ENCODE results near the gene PRXL2A.
A peak's percentile ranks its signal among the peaks of the same experiment; 100 is the strongest.
"Not testable (repeated sequence)": the region's sequence is repeated elsewhere in the genome, so short reads cannot be mapped to it uniquely, and the experiment has no call there.

PRXL2A gene

DNA sequence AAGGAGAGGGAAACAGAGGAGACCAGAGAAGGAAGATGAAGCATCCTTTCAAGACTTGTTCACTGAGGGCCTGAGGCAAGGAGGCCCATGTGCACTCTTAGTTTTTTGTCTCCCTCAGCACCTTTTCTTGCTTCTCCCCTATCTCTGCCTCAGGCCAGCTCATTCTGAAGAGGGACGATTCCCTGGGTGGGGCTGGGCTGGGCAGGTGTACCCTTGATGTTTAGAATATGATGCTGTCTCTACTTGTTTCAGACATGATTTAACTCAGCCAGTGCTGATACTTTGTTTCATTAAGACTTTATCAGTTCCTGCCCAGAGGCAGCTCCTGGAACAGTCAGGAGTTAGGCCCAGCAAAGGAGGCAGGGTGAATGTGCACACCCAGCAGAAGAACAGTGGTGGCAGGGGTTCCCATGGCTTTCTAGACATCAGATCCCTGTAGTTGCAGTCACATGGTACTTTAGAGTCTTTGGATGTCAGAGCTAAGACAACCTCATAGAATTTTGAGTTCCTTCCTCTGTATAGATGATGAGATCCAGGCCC lies 3.4 kb downstream of the PRXL2A start:
- H3K4me3 ChIP-seq (ENCODE audit: low read length) = no peak overlapping the region
- H3K9ac ChIP-seq (ENCODE audit: low read length) = peak overlapping the region; percentile 8
- DNase-seq (ENCODE audit: low read depth) = no peak
- H3K4me1 ChIP-seq (ENCODE audit: control insufficient read depth, insufficient read depth, low read length) = peaks cover 69% of the 10 kb centered on the region
- no peaks in the 10 kb centered on the region for H3K36me3 ChIP-seq (ENCODE audit: control insufficient read depth, insufficient read depth, low read length, severe bottlenecking)
- no peaks in the 10 kb centered on the region for H3K9me3 ChIP-seq (ENCODE audit: control insufficient read depth, low read length)
- no peaks in the 10 kb centered on the region for H3K27me3 ChIP-seq (replicated peaks; ENCODE audit: control insufficient read depth, insufficient read depth, low read length)

DNA sequence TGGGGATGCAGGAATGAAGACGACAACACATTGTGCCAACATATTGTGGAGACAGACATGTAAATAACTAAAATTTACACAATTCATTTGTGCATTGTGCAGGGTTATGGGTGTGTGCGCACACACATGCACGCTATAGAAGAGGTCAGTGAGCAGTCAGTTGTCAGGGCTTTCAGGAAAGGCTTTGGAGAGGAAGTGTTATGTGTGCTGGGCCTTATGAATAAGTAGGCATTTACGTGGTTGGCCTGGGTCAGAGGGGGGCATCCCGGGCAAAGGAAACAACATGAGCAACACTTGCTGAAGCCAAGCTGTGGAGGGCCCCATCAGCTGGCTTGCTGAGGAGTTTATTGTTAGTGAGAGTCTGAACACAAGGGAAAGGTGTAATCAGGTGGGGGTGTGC lies 4.1 kb downstream of the PRXL2A start:
- Histone ChIP-seq H3K4me3 (ENCODE audit: low read length) (no peak overlapping the region), H3K4me1 (ENCODE audit: control insufficient read depth, insufficient read depth, low read length) (peaks cover 71% of the 10 kb centered on the region)
- no peak for DNase-seq (ENCODE audit: low read depth)

DNA sequence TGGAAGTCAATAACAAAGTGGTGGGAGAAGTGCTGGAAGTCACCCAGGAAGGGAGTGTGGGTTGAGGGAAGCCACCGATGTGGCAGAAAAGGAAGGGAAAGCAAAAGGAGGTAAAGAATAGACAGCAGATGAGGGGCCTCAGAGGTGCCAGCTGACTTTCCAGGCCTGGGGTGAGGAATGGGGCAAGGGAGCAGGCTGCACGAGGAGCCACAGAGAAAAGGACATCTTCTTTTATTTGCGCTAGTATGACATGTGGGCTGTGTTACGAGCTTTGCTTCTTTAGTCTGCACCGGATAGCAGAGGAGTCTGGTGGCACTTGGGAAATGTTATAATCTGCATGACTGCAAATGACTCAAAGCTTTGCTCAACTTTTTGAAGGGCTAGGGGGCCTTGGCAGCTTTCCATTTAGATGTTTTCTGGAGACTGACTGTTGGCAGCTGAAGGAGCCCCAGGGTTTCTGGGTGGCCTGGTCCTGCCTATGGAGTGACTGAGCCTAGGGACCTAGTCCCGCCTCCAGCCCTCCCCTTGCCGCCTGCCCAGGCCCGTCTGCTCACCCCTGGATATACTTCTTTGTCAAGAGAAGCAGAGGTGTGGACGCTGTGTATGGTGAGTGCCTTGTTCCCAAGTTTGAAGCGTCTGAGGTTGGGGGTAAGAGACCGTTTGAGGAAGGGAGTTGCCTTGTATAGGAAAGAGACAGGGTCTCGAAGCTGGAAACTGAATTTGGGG lies 5.1 kb downstream of the PRXL2A start:
- Histone ChIP-seq H3K9me3 (ENCODE audit: control insufficient read depth, low read length) (no peaks in the 10 kb centered on the region), H3K36me3 (ENCODE audit: control insufficient read depth, insufficient read depth, low read length, severe bottlenecking) (no peaks in the 10 kb centered on the region), H3K4me3 (ENCODE audit: low read length) (peak overlapping the region; percentile 79), H3K4me1 (ENCODE audit: control insufficient read depth, insufficient read depth, low read length) (peaks cover 72% of the 10 kb centered on the region), H3K9ac (ENCODE audit: low read length) (peak overlapping the region; percentile 85), H3K27me3 (replicated peaks; ENCODE audit: control insufficient read depth, insufficient read depth, low read length) (no peaks in the 10 kb centered on the region)
- peak; percentile 96 for DNase-seq (ENCODE audit: low read depth)

More for the DNA sequence above, 4.1 kb downstream of the PRXL2A start:
- Histone ChIP-seq H3K9me3 (ENCODE audit: control insufficient read depth, low read length) (no peaks in the 10 kb centered on the region), H3K9ac (ENCODE audit: low read length) (peak overlapping the region; percentile 8), H3K36me3 (ENCODE audit: control insufficient read depth, insufficient read depth, low read length, severe bottlenecking) (no peaks in the 10 kb centered on the region), H3K27me3 (replicated peaks; ENCODE audit: control insufficient read depth, insufficient read depth, low read length) (no peaks in the 10 kb centered on the region)

DNA sequence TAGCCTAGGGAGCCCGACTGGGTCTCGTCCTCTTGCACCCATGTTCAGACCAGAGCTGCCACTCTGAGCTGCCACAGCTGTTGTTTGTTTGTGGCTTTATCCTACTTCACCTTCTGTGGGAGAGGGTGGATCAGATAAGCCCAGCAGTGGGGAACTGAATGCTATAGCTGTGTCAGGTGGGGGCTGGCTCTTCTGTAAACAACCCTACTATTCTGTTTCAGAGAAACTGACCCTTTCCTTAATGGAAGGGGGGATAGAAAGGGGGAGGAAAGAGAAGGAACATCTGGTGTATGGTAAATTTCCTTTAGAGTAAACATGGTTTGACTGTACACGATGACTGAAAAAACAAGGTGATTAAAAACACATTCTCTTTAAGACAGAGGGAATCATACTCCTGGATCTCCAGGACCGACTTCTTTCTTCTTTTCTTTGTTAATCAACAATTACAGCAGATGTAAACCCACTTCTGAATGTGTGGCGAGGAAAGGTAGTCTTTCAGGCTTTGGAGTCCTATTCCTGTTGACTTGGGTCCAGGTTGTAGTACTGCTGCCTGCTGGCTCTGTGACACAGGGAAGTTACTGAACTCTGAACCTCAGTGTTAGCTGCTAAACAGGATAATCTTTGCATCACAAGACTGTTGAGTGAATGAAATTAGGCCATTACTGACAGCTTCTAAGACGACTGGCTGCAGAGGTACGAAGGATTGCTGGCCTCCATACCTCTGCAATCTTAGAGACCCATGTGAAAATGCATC lies 6.0 kb downstream of the PRXL2A start:
- Histone ChIP-seq H3K9ac (ENCODE audit: low read length) (peak overlapping the region; percentile 85), H3K27me3 (replicated peaks; ENCODE audit: control insufficient read depth, insufficient read depth, low read length) (no peaks in the 10 kb centered on the region), H3K9me3 (ENCODE audit: control insufficient read depth, low read length) (no peaks in the 10 kb centered on the region), H3K4me1 (ENCODE audit: control insufficient read depth, insufficient read depth, low read length) (peaks cover 75% of the 10 kb centered on the region), H3K4me3 (ENCODE audit: low read length) (peak overlapping the region; percentile 79), H3K36me3 (ENCODE audit: control insufficient read depth, insufficient read depth, low read length, severe bottlenecking) (no peaks in the 10 kb centered on the region)
- DNase-seq (ENCODE audit: low read depth) = peak; percentile 70

DNA sequence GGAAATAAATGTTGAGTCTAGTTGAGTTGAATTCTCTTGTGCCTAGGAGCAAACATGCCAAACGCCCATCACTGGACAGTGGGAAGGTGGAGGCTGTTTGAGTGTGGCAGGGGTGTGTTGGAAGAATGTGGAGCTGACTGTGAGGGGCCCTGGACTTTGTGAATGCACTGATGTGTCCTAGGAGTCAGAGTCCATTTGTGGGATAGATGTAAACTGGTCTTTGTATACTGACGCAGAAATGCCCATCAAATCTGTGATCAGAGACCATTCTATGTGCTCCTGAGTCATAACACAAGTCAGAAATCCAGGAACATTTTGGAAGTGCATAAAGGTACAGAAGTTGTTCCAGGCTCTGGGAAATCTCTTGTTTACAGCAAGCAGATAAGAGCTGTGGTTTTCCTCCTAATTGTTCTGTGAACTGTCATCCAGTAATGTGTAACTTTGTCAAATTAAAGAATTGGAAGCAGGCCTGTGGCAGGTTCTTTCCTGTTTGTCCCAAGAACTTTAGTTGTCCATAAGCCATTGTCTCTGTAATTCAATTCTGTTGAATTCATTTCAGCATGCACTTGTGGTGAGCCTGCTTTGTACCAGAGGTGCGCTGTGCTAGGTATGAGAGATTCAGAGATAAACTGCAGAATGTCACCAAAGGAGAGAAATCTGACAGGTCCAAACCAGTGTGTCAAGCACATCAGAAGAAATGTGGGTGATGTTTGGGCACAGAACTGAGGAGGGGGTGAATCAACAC lies 7.6 kb downstream of the PRXL2A start:
- H3K27me3 ChIP-seq (replicated peaks; ENCODE audit: control insufficient read depth, insufficient read depth, low read length) = no peaks in the 10 kb centered on the region
- DNase-seq (ENCODE audit: low read depth) = no peak
- peaks cover 12% of the 10 kb centered on the region for H3K36me3 ChIP-seq (ENCODE audit: control insufficient read depth, insufficient read depth, low read length, severe bottlenecking)
- H3K9ac ChIP-seq (ENCODE audit: low read length) = peak overlapping the region; percentile 85
- no peaks in the 10 kb centered on the region for H3K9me3 ChIP-seq (ENCODE audit: control insufficient read depth, low read length)
- H3K4me3 ChIP-seq (ENCODE audit: low read length) = peak overlapping the region; percentile 79
- H3K4me1 ChIP-seq (ENCODE audit: control insufficient read depth, insufficient read depth, low read length) = peaks cover 68% of the 10 kb centered on the region

DNA sequence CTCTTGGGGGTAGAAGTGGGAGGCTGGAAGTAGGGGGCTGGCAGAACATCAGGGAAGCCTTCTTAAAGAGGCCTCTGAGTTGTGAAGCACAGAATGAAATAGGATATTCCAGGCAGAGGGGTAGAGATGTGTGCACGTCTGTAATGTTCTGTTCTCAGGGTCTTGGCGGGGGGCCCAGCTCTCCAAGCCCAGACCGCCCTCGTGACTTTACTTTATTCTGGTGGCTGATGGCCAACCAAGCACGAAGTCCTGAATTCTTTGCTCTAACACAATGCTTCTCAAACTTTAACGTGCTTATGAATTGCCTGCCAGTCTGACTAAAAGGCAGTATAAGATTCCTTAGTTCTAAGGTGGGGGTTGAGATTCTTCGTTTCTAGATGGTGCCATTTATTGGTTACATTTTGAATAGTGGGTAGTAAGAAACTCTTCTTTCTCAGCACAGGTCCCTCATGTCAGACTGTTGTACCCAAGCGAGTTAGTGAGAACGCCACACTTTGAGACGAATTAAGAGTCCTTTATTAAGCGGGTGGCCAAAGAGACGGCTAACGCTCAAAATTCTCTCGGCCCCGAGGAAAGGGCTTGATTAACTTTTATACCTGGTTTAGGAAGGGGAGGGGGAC lies 8.2 kb downstream of the PRXL2A start:
- H3K4me3 ChIP-seq (ENCODE audit: low read length) = peak overlapping the region; percentile 79

DNA sequence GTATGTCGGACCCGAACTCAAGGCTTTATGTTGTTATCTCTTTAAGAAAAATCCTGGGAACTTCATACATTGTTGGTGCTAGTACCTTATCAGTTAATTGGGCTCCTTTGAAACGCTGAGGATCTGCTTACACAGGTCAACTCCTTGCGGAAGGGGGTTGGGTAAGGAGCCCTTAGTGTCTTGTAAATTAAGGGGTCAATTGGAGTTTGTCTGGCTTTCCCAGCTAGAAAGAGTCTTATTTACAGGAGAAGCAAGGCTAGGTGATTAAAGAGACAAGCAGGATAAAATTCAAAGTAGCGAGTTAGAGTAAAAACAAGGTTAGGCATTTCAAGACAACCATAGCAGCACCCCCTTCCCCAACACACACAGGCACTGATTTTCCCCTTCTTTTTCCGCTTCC lies 8.9 kb downstream of the PRXL2A start:
- Histone ChIP-seq H3K36me3 (ENCODE audit: control insufficient read depth, insufficient read depth, low read length, severe bottlenecking) (peaks cover 25% of the 10 kb centered on the region), H3K4me3 (ENCODE audit: low read length) (peak overlapping the region; percentile 35), H3K4me1 (ENCODE audit: control insufficient read depth, insufficient read depth, low read length) (peaks cover 55% of the 10 kb centered on the region)
- H3K9ac ChIP-seq (ENCODE audit: low read length); H3K27me3 ChIP-seq (replicated peaks; ENCODE audit: control insufficient read depth, insufficient read depth, low read length); DNase-seq (ENCODE audit: low read depth); H3K9me3 ChIP-seq (ENCODE audit: control insufficient read depth, low read length): not testable (repeated sequence)

More for the DNA sequence above, 8.2 kb downstream of the PRXL2A start:
- Histone ChIP-seq H3K9ac (ENCODE audit: low read length) (peak overlapping the region; percentile 85), H3K27me3 (replicated peaks; ENCODE audit: control insufficient read depth, insufficient read depth, low read length) (no peaks in the 10 kb centered on the region), H3K9me3 (ENCODE audit: control insufficient read depth, low read length) (no peaks in the 10 kb centered on the region), H3K4me1 (ENCODE audit: control insufficient read depth, insufficient read depth, low read length) (peaks cover 61% of the 10 kb centered on the region), H3K36me3 (ENCODE audit: control insufficient read depth, insufficient read depth, low read length, severe bottlenecking) (peaks cover 19% of the 10 kb centered on the region)
- DNase-seq (ENCODE audit: low read depth) = peak; percentile 52

DNA sequence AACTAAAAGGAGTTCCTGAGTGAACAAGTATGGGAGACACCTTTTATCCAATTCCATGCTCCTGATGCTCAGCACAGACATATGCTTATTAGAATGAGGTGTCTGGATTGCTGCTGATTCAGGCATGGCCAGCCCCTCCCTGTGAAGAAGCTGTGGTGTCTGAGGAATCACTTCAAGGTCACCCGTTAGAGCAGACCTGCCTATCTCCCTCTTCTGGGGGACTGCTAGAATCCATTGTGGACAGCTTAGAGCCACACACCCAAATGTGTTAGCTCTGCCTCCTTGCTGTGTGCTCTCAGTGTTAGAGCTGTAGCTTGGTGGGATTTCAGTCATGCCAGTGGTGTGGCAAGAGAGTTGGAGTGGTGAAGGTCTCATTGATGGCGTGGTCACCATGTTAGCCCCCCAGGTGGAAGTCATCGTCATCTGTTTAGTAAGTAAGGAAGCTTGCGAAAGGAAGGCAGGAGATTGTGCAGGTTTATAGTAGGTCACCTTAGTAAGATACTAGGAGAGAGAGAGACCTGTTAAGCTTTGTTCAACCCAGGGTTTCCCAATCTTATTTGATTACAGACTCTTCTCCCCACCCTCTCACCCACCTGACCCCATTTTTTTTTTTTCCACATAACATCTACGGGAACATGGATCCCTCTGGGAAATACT lies 12.8 kb downstream of the PRXL2A start:
- Histone ChIP-seq H3K9me3 (ENCODE audit: control insufficient read depth, low read length) (no peaks in the 10 kb centered on the region), H3K4me1 (ENCODE audit: control insufficient read depth, insufficient read depth, low read length) (peaks cover 19% of the 10 kb centered on the region), H3K9ac (ENCODE audit: low read length) (no peak overlapping the region), H3K27me3 (replicated peaks; ENCODE audit: control insufficient read depth, insufficient read depth, low read length) (no peaks in the 10 kb centered on the region), H3K4me3 (ENCODE audit: low read length) (no peak overlapping the region), H3K36me3 (ENCODE audit: control insufficient read depth, insufficient read depth, low read length, severe bottlenecking) (peaks cover 62% of the 10 kb centered on the region)
- no peak for DNase-seq (ENCODE audit: low read depth)

DNA sequence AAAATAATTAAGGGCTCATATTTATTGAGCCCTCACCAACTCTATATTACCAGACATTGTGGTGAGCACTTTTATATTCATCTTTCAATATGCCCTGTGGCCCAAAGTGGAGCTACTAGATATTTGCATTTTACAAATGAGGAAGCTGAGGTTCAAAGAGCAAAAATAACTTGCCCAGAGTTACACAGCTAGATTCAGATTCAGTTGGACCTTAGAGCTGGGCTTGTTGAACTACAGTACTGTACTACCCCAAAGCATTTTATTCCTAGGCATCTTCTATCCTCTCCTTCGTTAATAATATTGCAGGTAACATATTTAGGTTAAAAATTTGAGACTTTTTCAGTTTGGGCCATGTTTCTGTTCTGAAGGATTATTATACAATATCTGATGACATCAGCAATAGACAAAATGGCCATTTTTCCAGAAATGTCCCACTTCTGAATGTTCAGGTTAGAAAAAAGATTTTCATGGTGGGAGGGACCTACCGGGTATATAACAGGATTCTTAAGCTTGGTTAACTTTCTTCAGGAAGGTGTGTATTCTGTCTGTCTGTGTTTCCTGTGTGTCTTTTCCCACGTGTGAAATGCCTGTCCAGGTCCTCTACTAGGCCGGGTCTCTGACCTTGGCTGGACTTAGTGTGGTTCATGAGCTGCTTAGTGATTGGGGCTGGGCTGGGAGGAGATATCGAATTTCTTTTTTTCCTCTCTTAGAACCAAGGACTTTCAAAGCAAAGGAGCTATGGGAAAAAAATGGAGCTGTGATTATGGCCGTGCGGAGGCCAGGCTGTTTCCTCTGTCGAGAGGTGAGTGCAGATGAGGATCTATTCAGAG lies 13.6 kb downstream of the PRXL2A start:
- H3K36me3 ChIP-seq (ENCODE audit: control insufficient read depth, insufficient read depth, low read length, severe bottlenecking) = peaks cover 69% of the 10 kb centered on the region
- no peaks in the 10 kb centered on the region for H3K9me3 ChIP-seq (ENCODE audit: control insufficient read depth, low read length)
- peaks cover 12% of the 10 kb centered on the region for H3K4me1 ChIP-seq (ENCODE audit: control insufficient read depth, insufficient read depth, low read length)
- no peak for DNase-seq (ENCODE audit: low read depth)
- no peaks in the 10 kb centered on the region for H3K27me3 ChIP-seq (replicated peaks; ENCODE audit: control insufficient read depth, insufficient read depth, low read length)
- H3K9ac ChIP-seq (ENCODE audit: low read length) = no peak overlapping the region
- no peak overlapping the region for H3K4me3 ChIP-seq (ENCODE audit: low read length)

DNA sequence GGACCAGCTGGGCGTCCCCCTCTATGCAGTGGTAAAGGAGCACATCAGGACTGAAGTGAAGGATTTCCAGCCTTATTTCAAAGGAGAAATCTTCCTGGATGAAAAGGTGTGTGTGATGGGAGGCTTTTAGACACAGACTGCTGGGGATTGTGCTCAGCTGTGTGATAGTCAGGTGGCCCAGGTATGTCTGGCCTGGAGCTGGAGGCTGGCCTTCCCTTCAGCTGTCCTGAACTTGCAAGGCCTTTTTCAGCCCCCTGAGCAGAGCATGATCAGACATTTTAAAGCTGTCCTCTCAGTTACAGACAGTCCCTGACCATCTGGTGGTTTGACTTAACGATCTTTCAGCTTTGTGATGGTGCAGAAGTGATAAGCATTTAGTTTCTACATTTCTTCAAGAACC lies 17.6 kb downstream of the PRXL2A start:
- Histone ChIP-seq H3K36me3 (ENCODE audit: control insufficient read depth, insufficient read depth, low read length, severe bottlenecking) (peaks cover 94% of the 10 kb centered on the region), H3K4me3 (ENCODE audit: low read length) (no peak overlapping the region), H3K4me1 (ENCODE audit: control insufficient read depth, insufficient read depth, low read length) (no peaks in the 10 kb centered on the region), H3K9ac (ENCODE audit: low read length) (no peak overlapping the region), H3K27me3 (replicated peaks; ENCODE audit: control insufficient read depth, insufficient read depth, low read length) (no peaks in the 10 kb centered on the region), H3K9me3 (ENCODE audit: control insufficient read depth, low read length) (no peaks in the 10 kb centered on the region)
- DNase-seq (ENCODE audit: low read depth) = no peak
